ENCODE results near the gene CELF1. TPM values are rescaled to one million over a fixed set of nuclear protein-coding genes. Genes with fewer than 3 reads are reported as not detected.

CELF1 gene
- total and polyA plus RNA-seq, 12 donors = 28.1 to 128 (median 101) TPM

GRCh38 chr11:47437746-47438418, 115.0 kb downstream of the CELF1 start:
- Histone ChIP-seq H3K27me3 (no peaks in the 10 kb centered on the region), H3K4me3 (no peak overlapping the region), H3K4me1 (replicated peaks in 1 of 2) (peaks cover 20 to 26% of the 10 kb centered on the region in 2 donors), H3K27ac (peak overlapping the region in 4 of 5 donors; percentile 60 to 87 (median 72)), H3K9me3 (replicated peaks in 1 of 3) (no peaks in the 10 kb centered on the region), H3K36me3 (replicated peaks in 1 of 2) (no peaks in the 10 kb centered on the region)
- DNase-seq = peak; percentile 58 to 91 (median 86)
- TF ChIP-seq, protein P1, sequence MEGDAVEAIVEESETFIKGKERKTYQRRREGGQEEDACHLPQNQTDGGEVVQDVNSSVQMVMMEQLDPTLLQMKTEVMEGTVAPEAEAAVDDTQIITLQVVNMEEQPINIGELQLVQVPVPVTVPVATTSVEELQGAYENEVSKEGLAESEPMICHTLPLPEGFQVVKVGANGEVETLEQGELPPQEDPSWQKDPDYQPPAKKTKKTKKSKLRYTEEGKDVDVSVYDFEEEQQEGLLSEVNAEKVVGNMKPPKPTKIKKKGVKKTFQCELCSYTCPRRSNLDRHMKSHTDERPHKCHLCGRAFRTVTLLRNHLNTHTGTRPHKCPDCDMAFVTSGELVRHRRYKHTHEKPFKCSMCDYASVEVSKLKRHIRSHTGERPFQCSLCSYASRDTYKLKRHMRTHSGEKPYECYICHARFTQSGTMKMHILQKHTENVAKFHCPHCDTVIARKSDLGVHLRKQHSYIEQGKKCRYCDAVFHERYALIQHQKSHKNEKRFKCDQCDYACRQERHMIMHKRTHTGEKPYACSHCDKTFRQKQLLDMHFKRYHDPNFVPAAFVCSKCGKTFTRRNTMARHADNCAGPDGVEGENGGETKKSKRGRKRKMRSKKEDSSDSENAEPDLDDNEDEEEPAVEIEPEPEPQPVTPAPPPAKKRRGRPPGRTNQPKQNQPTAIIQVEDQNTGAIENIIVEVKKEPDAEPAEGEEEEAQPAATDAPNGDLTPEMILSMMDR (IDR thresholded peaks at IDR 0.05) = peak in 1 of 6 experiments; percentile 10
- TF ChIP-seq POLR2A (IDR thresholded peaks at IDR 0.05) = peak in 1 of 2 donors; percentile 46
- 27 to 64% (median 42%) methylated on average over 9 to 16 of the region's 16 CpGs for WGBS, 4 donors
- intact Hi-C loops (cut with DNase I) = no loop called here

GRCh38 chr11:47437218-47437745, 115.7 kb downstream of the CELF1 start:
- no peak for DNase-seq
- no peaks in the 10 kb centered on the region for H3K36me3 ChIP-seq (replicated peaks in 1 of 2)
- 70 to 85% (median 73%) methylated on average over 9 to 11 of the region's 11 CpGs for WGBS, 4 donors
- H3K4me3 ChIP-seq = no peak overlapping the region
- no peaks in the 10 kb centered on the region for H3K9me3 ChIP-seq (replicated peaks in 1 of 3)
- intact Hi-C loops (cut with DNase I) = no loop called here
- H3K27me3 ChIP-seq = no peaks in the 10 kb centered on the region
- peaks cover 20 to 29% of the 10 kb centered on the region in 2 donors for H3K4me1 ChIP-seq (replicated peaks in 1 of 2)
- H3K27ac ChIP-seq = peak overlapping the region in 4 of 5 donors; percentile 60 to 87 (median 72)
- TF ChIP-seq POLR2A (IDR thresholded peaks at IDR 0.05) = no peak
- TF ChIP-seq, protein P1 (IDR thresholded peaks at IDR 0.05) = no peak

- Histone ChIP-seq H3K4me1 (replicated peaks in 1 of 2) (peaks cover 20 to 29% of the 10 kb centered on the region in 2 donors), H3K27ac (peak overlapping the region in 1 of 5 donors; percentile 71), H3K4me3 (no peak overlapping the region), H3K36me3 (replicated peaks in 1 of 2) (no peaks in the 10 kb centered on the region), H3K27me3 (no peaks in the 10 kb centered on the region), H3K9me3 (replicated peaks in 1 of 3) (no peaks in the 10 kb centered on the region)
- no peak for DNase-seq
- intact Hi-C loops (cut with DNase I) = no loop called here
- 92 to 100% (median 96%) methylated on average over 1 to 3 of the region's 3 CpGs for WGBS, 4 donors
- TF ChIP-seq, protein P1 (IDR thresholded peaks at IDR 0.05) = no peak
- TF ChIP-seq POLR2A (IDR thresholded peaks at IDR 0.05) = no peak
Observed at GRCh38 chr11:47436726-47437125, 116.2 kb downstream of the CELF1 start.

- intact Hi-C loops (cut with DNase I) = no loop called here
- Histone ChIP-seq H3K27ac (peak overlapping the region in 1 of 5 donors; percentile 41), H3K9me3 (replicated peaks in 1 of 3) (no peaks in the 10 kb centered on the region), H3K27me3 (no peaks in the 10 kb centered on the region), H3K36me3 (replicated peaks in 1 of 2) (no peaks in the 10 kb centered on the region), H3K4me1 (replicated peaks in 1 of 2) (peaks cover 20 to 29% of the 10 kb centered on the region in 2 donors), H3K4me3 (no peak overlapping the region)
- WGBS, 4 donors = 64 to 84% (median 82%) methylated on average over 3 of the region's 3 CpGs
- no peak for TF ChIP-seq POLR2A (IDR thresholded peaks at IDR 0.05)
- TF ChIP-seq, protein P1 (IDR thresholded peaks at IDR 0.05) = no peak
- no peak for DNase-seq
Observed at GRCh38 chr11:47435687-47436086, 117.2 kb downstream of the CELF1 start.

Data from adrenal gland (tissue), 12 donors.